Activated T-cell treated with anti-CD3 and anti-CD28 coated beads, Interleukin-2, amount 50 U/mL, for 1 hour (primary cell): Measurements from ENCODE around the gene ASPHD2.
"Not testable (repeated sequence)": the region's sequence is repeated elsewhere in the genome, so short reads cannot be mapped to it uniquely, and the experiment has no call there.

Source experiments
- DNase-seq: peaks from one replicate; pipeline ENCODE4 v3.0.0-alpha.2; 2020

The ASPHD2 gene

GRCh38 chr22:26417406-26417805 lies 11.7 kb upstream of the ASPHD2 start:
- DNase-seq, result no peak

DNA sequence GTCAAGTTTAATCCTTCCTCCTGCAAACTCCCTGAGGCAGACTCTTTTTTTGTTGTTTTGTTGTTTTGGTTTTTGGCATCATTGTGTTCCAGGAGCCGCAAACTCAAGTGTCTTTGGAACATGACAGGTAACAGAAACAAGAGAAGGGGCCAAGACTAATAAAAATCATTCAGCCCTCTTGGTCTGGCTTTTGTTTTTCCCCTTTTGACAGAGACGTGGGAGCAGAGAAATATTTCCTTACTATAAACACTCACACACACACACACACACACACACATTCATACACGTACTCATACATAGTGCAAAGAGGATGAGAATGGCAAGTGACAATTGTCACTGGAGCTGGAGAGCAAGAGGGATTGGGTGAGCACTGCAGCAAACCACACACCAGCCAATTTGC lies 10.4 kb upstream of the ASPHD2 start:
- no peak for DNase-seq

GRCh38 chr22:26426924-26427323 lies 2.1 kb upstream of the ASPHD2 start:
- DNase-seq, result no peak

- peak; percentile 22 for DNase-seq
These were observed 612 bp downstream of the ASPHD2 start for GRCh38 chr22:26429458-26430286.

GRCh38 chr22:26430600-26430999 lies 1.5 kb downstream of the ASPHD2 start:
- no peak for DNase-seq

- no peak for DNase-seq
These were observed 2.4 kb downstream of the ASPHD2 start for GRCh38 chr22:26431261-26431995.

- DNase-seq, result no peak
These were observed 3.7 kb downstream of the ASPHD2 start for GRCh38 chr22:26432619-26433311.

- DNase-seq, result no peak
These were observed 4.7 kb downstream of the ASPHD2 start for GRCh38 chr22:26433805-26434204.

- no peak for DNase-seq
These were observed 6.5 kb downstream of the ASPHD2 start for GRCh38 chr22:26435327-26436093.

DNA sequence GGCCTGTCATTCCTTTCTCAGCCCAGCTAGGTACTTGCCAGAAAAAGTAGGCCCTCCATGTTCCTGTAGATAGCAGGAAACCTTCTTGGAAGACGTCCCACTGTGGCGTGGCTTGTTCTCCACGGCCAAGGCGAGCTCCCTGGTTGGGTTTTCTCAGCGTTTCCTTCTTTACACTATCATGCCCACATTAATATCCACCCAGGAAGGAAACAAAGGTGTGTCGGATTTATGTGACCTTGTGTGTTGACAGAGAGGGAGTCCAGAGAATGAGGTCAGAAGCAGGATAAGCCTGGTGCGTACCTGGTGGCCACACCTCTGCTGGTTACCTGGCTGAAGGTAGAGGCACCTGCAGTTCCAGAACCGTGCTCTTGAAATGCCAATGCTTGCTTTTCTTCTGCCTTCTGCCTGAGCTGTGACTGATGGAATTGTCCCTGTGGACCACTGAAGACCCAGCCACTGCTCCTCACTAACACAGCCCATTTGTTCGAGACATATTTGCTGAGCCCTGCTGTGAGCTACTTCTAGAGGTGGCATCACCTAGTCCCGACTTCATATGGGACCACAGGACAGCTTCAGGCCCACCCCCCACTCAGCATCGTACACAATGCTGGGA lies 7.9 kb downstream of the ASPHD2 start:
- DNase-seq, result no peak

DNA sequence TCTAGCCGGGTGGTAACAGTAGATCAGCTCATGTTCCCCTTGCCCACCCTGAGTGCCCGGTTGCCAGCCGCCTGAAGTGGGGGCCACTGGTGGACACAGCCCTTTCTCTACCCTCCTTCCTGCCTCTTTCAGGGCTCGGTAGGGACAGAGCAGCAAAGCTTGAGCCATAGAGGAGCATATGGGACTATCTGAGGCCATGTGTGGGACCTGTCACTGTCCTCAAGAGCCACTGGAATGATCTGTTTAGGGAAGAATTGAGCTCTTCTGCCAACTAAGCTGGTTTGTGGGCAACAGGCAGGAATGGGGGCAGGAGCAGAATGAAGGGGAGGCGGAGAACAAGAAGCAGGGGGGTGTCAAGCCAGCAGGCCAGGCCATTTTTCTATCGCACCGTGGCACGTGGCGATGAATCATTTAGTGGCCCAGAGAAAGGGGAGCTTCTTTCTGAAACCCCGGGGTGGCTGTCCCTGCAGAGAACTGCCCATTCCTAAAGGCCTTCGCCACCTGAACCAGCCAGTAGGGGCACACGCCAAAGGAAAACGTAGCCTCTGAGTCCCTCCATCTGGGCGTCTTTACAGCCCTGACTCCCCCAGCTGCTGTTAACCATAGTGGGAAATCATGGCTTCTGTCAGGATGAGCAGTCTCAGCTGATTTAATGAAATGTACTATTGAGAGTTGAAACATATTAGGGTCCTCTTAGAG lies 8.8 kb downstream of the ASPHD2 start:
- DNase-seq, result no peak

DNA sequence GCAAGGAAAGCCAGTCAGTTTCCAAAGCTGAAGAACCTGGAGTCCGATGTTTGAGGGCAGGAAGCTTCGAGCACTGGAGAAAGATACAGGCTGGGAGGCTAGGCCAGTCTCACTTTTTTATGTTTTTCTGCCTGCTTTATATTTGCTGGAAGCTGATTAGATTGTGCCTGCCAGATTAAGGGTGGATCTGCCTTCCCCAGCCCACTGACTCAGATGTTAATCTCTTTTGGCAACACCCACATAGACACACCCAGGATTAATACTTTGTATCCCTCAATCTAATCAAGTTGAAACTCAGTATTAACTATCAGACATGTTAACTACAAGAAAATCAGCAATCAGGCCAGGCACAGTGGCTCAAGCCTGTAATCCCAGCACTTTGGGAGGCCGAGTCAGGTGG lies 9.7 kb downstream of the ASPHD2 start:
- not testable (repeated sequence) for DNase-seq

- DNase-seq, result no peak
These were observed 10.5 kb downstream of the ASPHD2 start for GRCh38 chr22:26439559-26439958.

DNA sequence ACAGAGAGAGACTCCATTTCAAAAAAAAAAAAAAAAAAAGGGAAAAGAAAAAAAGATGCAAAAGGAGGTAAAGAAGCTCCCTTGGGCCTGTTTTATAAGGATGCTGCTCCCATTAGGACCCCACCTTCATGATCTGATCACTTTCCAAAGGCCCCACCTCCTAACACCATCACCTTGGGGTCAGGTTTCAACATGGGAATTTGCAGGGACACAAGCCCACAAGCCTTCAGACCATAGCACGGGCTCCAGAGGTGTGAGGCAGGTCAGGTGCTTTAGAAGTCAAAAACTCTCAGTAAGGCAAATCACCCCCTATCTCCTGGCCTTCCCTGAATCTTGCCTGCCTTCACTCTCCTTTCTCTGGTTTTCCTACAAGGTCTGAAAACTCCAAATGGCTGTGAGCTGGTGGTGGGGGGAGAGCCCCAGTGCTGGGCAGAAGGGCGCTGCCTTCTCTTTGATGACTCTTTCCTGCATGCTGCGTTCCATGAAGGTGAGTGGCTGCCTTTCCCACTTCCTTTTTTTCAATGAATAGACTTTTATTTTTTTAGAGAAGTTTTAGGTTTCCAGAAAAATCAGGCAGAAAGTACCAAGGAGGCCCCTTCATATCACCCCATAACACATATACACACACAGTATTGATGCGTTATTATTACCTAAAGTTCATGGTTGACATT lies 13.2 kb downstream of the ASPHD2 start:
- no peak for DNase-seq

GRCh38 chr22:26443901-26444690 lies 15.0 kb downstream of the ASPHD2 start:
- DNase-seq, result no peak

- no peak for DNase-seq
These were observed 15.7 kb downstream of the ASPHD2 start for GRCh38 chr22:26444777-26445176.

DNA sequence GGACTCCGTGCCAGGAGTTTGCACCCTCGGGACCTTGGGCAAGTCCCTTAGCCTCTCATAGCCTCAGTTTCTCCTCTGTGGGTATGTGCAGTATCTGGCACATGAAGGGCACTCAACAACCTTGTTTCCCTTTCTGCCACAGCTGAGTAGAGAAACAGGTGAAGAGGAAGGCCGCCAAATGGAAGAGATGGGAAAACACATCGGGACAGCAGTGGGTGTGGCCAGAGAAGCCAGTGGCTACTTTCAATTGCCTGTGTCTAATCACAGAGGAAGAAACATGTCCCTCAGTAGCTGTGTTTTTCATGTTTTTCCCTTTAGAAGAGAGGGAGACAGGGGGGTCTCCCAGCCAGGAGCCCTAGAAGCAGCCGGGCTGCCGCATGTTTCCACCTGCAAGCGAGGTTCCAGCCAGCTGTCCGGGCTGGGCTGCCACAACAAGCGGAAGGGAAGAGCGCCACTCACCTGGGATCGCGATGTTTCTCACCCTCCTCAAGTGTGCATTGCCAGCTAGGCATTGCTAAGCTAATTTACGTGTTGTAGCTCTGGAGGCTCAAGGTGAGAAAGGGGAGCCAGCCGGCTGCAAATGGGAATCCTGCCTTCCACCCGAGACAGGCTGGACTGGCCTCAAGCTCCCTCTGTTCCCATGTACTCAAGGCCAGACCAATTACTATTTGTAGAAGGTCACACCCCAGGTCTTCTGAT lies 16.7 kb downstream of the ASPHD2 start:
- DNase-seq, result no peak

- DNase-seq, result no peak
These were observed 17.9 kb downstream of the ASPHD2 start for GRCh38 chr22:26446808-26447515.
